K562 (cell line): ENCODE measurements around the gene FAM171A1. TPM values are rescaled to one million over a fixed set of nuclear protein-coding genes. Genes with fewer than 3 reads are reported as not detected.

ENCODE experiments used
- ATAC-seq: fragments of 200-7000 bp; cut with Tn5 transposase; 3 replicates; pipeline ENCODE4 v1.9.1; 2020; ENCODE audit warnings: moderate library complexity
- BruUV-seq: library from RNA; stranded (reverse); fragments of 400-500 nt; replicated peaks from 2 replicates; lab custom pipeline; 2021; lab: Mats Ljungman, UMichigan
- CTCF ChIA-PET: fragments of 300-600 bp; formaldehyde crosslinking; extraction: SDS; loops from one replicate; lab custom pipeline; 2021; ENCODE audit warnings: low intra/inter-chr PET ratio; lab: Yijun Ruan, JAX
- POLR2A ChIA-PET: fragments of 300-600, 350-650 bp; sonication (Branson Sonifier 250); formaldehyde crosslinking; extraction: SDS; loops from one replicate; lab custom pipeline; 2021; ENCODE audit warnings: antibody characterized with exemption, inconsistent platforms; lab: Yijun Ruan, JAX
- DNase-seq, 4 experiments: peaks; one replicate each; pipeline versions ENCODE4 v3.0.0 to v3.0.0-alpha.2; 2011 to 2018; ENCODE audit warnings: low spot score in 3 of 4, mixed read lengths in 3 of 4; ENCODE audit errors: extremely low read depth in 1 of 4
- FAIRE-seq: peaks from 2 replicates; lab custom pipeline; 2011; peaks lifted over from hg19 to GRCh38; lab: Jason Lieb, UNC
- H2AFZ ChIP-seq: 2 replicates; pipeline ENCODE4 v1.6.0; 2011; ENCODE audit warnings: low read depth, low read length, control low read depth, inconsistent platforms
- H3K27ac ChIP-seq: fragments of 200-600 bp; 3 replicates; pipeline ENCODE4 v1.8.0; 2011; ENCODE audit warnings: low read depth, mild to moderate bottlenecking, control low read depth, inconsistent platforms, low read length, moderate library complexity, mixed read lengths; ENCODE audit errors: extremely low read depth
- H3K27me3 ChIP-seq, 2 experiments: fragments of 300-600 bp in 1 of 2; 2 replicates in 1 of 2; 3 replicates in 1 of 2; pipeline versions ENCODE4 v1.6.0 to v1.8.0; 2011; ENCODE audit warnings: inconsistent platforms in 2 of 2, low read length in 2 of 2, mild to moderate bottlenecking in 1 of 2, mixed read lengths in 1 of 2, moderate library complexity in 1 of 2; ENCODE audit not compliant: control insufficient read depth in 2 of 2, insufficient read depth in 2 of 2
- H3K36me3 ChIP-seq: fragments of 300-600 bp; 3 replicates; pipeline ENCODE4 v1.8.0; 2011; ENCODE audit warnings: mild to moderate bottlenecking, low read length, inconsistent platforms; ENCODE audit not compliant: control insufficient read depth, insufficient read depth
- H3K4me1 ChIP-seq, 2 experiments: fragments of 200-600 bp in 1 of 2; replicated peaks in 1 of 2; 2 replicates in 1 of 2; 3 replicates in 1 of 2; pipeline versions ENCODE4 v1.5.1 to v1.8.0; 2011; ENCODE audit warnings: inconsistent platforms in 2 of 2, low read length in 2 of 2, mild to moderate bottlenecking in 1 of 2, mixed read lengths in 1 of 2, moderate library complexity in 1 of 2; ENCODE audit not compliant: control insufficient read depth in 2 of 2, insufficient read depth in 2 of 2
- H3K4me2 ChIP-seq: 2 replicates; pipeline ENCODE4 v1.6.1; 2011; ENCODE audit warnings: low read length, control low read depth, inconsistent platforms, mixed read lengths; ENCODE audit not compliant: insufficient read depth
- H3K4me3 ChIP-seq: fragments of 200-600 bp; sonication (generic), shearing (Covaris generic); 2 replicates; pipeline ENCODE4 v1.5.1; 2016; ENCODE audit warnings: control low read depth, inconsistent platforms
- H3K79me2 ChIP-seq: fragments of 200-600 bp; 3 replicates; pipeline ENCODE4 v1.8.0; 2011; ENCODE audit warnings: low read length, inconsistent platforms; ENCODE audit not compliant: control insufficient read depth, insufficient read depth
- H3K9ac ChIP-seq, 2 experiments: 2 replicates each; pipeline versions ENCODE4 v1.6.0 to v1.6.1; 2011; ENCODE audit warnings: low read depth in 2 of 2, low read length in 2 of 2, control low read depth in 1 of 2, inconsistent platforms in 1 of 2, mild to moderate bottlenecking in 1 of 2, mixed read lengths in 1 of 2; ENCODE audit not compliant: insufficient read depth in 1 of 2
- H3K9me1 ChIP-seq: one replicate; pipeline ENCODE4 v1.6.0; 2011; ENCODE audit warnings: inconsistent platforms, mild to moderate bottlenecking, low read length, moderate library complexity; ENCODE audit not compliant: control insufficient read depth, insufficient read depth
- H3K9me3 ChIP-seq: replicated peaks from 2 replicates; pipeline ENCODE4 v1.5.1; 2011; ENCODE audit warnings: low read depth, low read length, inconsistent platforms; ENCODE audit not compliant: control insufficient read depth, insufficient read depth
- H4K20me1 ChIP-seq: replicated peaks from 2 replicates; pipeline ENCODE4 v1.6.1; 2011; ENCODE audit warnings: low read length, inconsistent platforms, mixed read lengths; ENCODE audit not compliant: control insufficient read depth, insufficient read depth
- CCAR2 ChIP-seq: fragments of 200-400 bp; formaldehyde crosslinking; IDR thresholded peaks from 2 replicates; pipeline ENCODE4 v1.6.1; 2017; ENCODE audit warnings: mild to moderate bottlenecking, low read depth, low read length
- MITF ChIP-seq: IDR thresholded peaks from 2 replicates; pipeline ENCODE4 v1.6.1; 2014; ENCODE audit warnings: antibody characterized with exemption
- NCOA1 ChIP-seq: fragments of 450-650 bp; IDR thresholded peaks from 2 replicates; pipeline ENCODE4 v1.6.1; 2016; ENCODE audit warnings: low read depth
- NELFE ChIP-seq: IDR thresholded peaks from 2 replicates; pipeline ENCODE4 v1.6.1; 2011; ENCODE audit warnings: mild to moderate bottlenecking; ENCODE audit not compliant: insufficient read depth, insufficient read length
- NFYB ChIP-seq: IDR thresholded peaks from 2 replicates; pipeline ENCODE4 v1.6.1; 2011; ENCODE audit warnings: mild to moderate bottlenecking, moderate library complexity; ENCODE audit not compliant: insufficient read length; ENCODE audit errors: extremely low read depth
- RNF2 ChIP-seq: sonication (generic); IDR thresholded peaks from 2 replicates; pipeline ENCODE4 v1.6.1; 2016
- ZFP30 ChIP-seq: fragments of 250-450 bp; sonication (Bioruptor Pico); IDR thresholded peaks from 2 replicates; pipeline ENCODE4 v1.8.0; 2022; ENCODE audit warnings: moderate library complexity, mild to moderate bottlenecking, inconsistent platforms, borderline replicate concordance
- ZKSCAN1 ChIP-seq: fragments of 150-350 bp; IDR thresholded peaks from 2 replicates; pipeline ENCODE4 v1.6.1; 2016; ENCODE audit warnings: low read depth, low read length
- ZNF436 ChIP-seq: fragments of 250-450, 450-650 bp; sonication (Bioruptor Pico); formaldehyde crosslinking; IDR thresholded peaks from 2 replicates; pipeline ENCODE4 v1.7.0; 2020; ENCODE audit warnings: mild to moderate bottlenecking
- ZNF551 ChIP-seq: fragments of 250-450 bp; sonication (Bioruptor Pico); IDR thresholded peaks from 2 replicates; pipeline ENCODE4 v1.5.0; 2021; ENCODE audit warnings: mild to moderate bottlenecking, moderate library complexity
- ZNF589 ChIP-seq: fragments of 200-800 bp; sonication (Bioruptor generic); IDR thresholded peaks from 2 replicates; pipeline ENCODE4 v1.6.1; 2016; ENCODE audit warnings: low read depth, missing genetic modification characterization, missing compliant biosample characterization
- WGBS: fragments of 100-300 bp; shearing (Covaris generic); methylation state at CpG from one replicate; pipeline ENCODE4 v1.1.6; 2016; ENCODE audit warnings: low coverage, mixed read lengths; ENCODE audit not compliant: insufficient coverage; ENCODE audit errors: missing lambda C conversion rate; 5-methylcytosine and 5-hydroxymethylcytosine counted together
- in situ Hi-C: fragments of 300-500 bp; cut with MboI; formaldehyde crosslinking; loops from 4 replicates; pipeline ENCODE4 v1.15.0; 2018; ENCODE audit warnings: inconsistent platforms, mixed read lengths
- intact Hi-C: fragments of 100-400 bp; cut with micrococcal nuclease; formaldehyde crosslinking; loops from 2 replicates; pipeline ENCODE4 v1.14.2; 2022
- polyA plus RNA-seq, 8 experiments: library from polyadenylated mRNA; depleted of rRNA in 4 of 8; stranded (reverse) in 5 of 8; unstranded in 3 of 8; fragments of >200 nt; fragmentation: Nextera tagmentation in 2 of 8; fragmentation: Illumina TruSeq in 1 of 8; extraction: Ambion mirVana in 2 of 8; extraction: Trizol in 1 of 8; gene quantifications; 2 replicates each; pipeline versions ENCODE4 v1.2.1 to v1.2.3, GENCODE V29; 2011 to 2014; ENCODE audit warnings: inconsistent platforms in 1 of 8, missing spikeins in 1 of 8
- total RNA-seq, 7 experiments: library from RNA; depleted of rRNA in 6 of 7; stranded (reverse); fragments of >200 nt in 6 of 7; fragmentation: Illumina TruSeq in 2 of 7; extraction: Trizol in 2 of 7; gene quantifications; 2 replicates each; pipeline versions ENCODE4 v1.2.1 to v1.2.3, GENCODE V29; 2011 to 2021; ENCODE audit warnings: low replicate concordance in 1 of 7
- TF ChIP-seq, protein P1 (sequence below): IDR thresholded peaks from 2 replicates; pipeline ENCODE4 v1.6.1; 2011; ENCODE audit warnings: borderline replicate concordance, low read depth, mild to moderate bottlenecking, moderate library complexity, low read length; ENCODE audit not compliant: insufficient read depth, poor library complexity, severe bottlenecking
- TF ChIP-seq, protein P2 (sequence below): fragments of 250-450 bp; sonication (Bioruptor Pico); IDR thresholded peaks from 2 replicates; pipeline ENCODE4 v1.5.0; 2020; ENCODE audit warnings: mild to moderate bottlenecking, borderline replicate concordance
- TF ChIP-seq, protein P3 (sequence below): sonication (generic); formaldehyde crosslinking; IDR thresholded peaks from 2 replicates; pipeline ENCODE4 v1.8.0; 2022; ENCODE audit warnings: missing genetic modification reagents, mild to moderate bottlenecking, moderate library complexity, borderline replicate concordance

Gene FAM171A1
- total and polyA plus RNA-seq, 9 of the 15 experiments (the other 6 are each of a cell fraction or from before 2014, with no cell fraction given): 0.51 to 8.2 (median 4.8) TPM

DNA sequence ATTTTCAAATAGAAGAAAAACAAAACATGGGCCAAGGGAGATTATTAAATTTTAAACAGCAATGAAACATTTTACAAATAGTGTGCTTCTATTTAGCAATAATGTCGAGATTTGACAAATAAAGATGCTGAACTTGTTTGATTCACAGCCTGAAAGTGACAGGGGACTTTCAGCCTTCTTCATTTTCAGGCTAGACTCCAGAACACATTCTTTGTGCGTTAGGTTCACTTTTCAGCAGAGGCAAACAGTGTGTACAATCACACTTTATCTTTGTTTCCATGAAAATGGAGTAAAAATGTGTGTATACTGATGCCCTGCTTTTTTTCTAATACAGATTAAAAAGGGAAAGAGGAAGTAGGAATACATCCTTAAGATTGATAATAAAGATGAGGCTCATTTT lies 35.6 kb downstream of the FAM171A1 start:
- FAIRE-seq (no peak), DNase-seq (no peak), ATAC-seq (no peak)
- 5% methylated on average over 2 of the region's 2 CpGs for WGBS
- H3K79me2 ChIP-seq: no peaks in the 10 kb centered on the region
- H3K4me3 ChIP-seq: no peak overlapping the region
- intact Hi-C loops: no loop called here
- no peaks in the 10 kb centered on the region for H3K9me1 ChIP-seq
- no peaks in the 10 kb centered on the region for H3K36me3 ChIP-seq
- no peak overlapping the region for H2AFZ ChIP-seq
- CTCF ChIA-PET: no interaction called here
- H3K9me3 ChIP-seq: no peaks in the 10 kb centered on the region; the same call in 1 of the 2 replicates
- H3K4me1 ChIP-seq: no peaks in the 10 kb centered on the region; a peak in 1 of 5 replicates
- BruUV-seq: no TSS peak
- no peak overlapping the region for H3K9ac ChIP-seq
- no peaks in the 10 kb centered on the region; a peak in 1 of 5 replicates for H3K27me3 ChIP-seq
- H3K27ac ChIP-seq: no peak overlapping the region
- H3K4me2 ChIP-seq: no peak overlapping the region
- POLR2A ChIA-PET: interaction anchor here (0.6 to 0.9 kb wide), 2 partner anchors 27 to 210 kb away, joined by 3 to 4 read pairs; no protein-coding TSS in a partner anchor
- in situ Hi-C loops: no loop called here
- no peaks in the 10 kb centered on the region for H4K20me1 ChIP-seq
- no peak for TF ChIP-seq ZNF551 (CRISPR knock-in tag)
- TF ChIP-seq, protein P1, sequence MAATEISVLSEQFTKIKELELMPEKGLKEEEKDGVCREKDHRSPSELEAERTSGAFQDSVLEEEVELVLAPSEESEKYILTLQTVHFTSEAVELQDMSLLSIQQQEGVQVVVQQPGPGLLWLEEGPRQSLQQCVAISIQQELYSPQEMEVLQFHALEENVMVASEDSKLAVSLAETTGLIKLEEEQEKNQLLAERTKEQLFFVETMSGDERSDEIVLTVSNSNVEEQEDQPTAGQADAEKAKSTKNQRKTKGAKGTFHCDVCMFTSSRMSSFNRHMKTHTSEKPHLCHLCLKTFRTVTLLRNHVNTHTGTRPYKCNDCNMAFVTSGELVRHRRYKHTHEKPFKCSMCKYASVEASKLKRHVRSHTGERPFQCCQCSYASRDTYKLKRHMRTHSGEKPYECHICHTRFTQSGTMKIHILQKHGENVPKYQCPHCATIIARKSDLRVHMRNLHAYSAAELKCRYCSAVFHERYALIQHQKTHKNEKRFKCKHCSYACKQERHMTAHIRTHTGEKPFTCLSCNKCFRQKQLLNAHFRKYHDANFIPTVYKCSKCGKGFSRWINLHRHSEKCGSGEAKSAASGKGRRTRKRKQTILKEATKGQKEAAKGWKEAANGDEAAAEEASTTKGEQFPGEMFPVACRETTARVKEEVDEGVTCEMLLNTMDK: no peak
- no peak for TF ChIP-seq RNF2
- TF ChIP-seq, protein P2, sequence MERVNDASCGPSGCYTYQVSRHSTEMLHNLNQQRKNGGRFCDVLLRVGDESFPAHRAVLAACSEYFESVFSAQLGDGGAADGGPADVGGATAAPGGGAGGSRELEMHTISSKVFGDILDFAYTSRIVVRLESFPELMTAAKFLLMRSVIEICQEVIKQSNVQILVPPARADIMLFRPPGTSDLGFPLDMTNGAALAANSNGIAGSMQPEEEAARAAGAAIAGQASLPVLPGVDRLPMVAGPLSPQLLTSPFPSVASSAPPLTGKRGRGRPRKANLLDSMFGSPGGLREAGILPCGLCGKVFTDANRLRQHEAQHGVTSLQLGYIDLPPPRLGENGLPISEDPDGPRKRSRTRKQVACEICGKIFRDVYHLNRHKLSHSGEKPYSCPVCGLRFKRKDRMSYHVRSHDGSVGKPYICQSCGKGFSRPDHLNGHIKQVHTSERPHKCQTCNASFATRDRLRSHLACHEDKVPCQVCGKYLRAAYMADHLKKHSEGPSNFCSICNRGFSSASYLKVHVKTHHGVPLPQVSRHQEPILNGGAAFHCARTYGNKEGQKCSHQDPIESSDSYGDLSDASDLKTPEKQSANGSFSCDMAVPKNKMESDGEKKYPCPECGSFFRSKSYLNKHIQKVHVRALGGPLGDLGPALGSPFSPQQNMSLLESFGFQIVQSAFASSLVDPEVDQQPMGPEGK (CRISPR knock-in tag): no peak
- no peak for TF ChIP-seq ZFP30 (CRISPR knock-in tag)
- no peak for TF ChIP-seq NFYB
- TF ChIP-seq MITF: no peak
- TF ChIP-seq ZNF589 (CRISPR knock-in tag): no peak
- TF ChIP-seq NCOA1: no peak
- no peak for TF ChIP-seq ZNF436
- TF ChIP-seq, protein P3, sequence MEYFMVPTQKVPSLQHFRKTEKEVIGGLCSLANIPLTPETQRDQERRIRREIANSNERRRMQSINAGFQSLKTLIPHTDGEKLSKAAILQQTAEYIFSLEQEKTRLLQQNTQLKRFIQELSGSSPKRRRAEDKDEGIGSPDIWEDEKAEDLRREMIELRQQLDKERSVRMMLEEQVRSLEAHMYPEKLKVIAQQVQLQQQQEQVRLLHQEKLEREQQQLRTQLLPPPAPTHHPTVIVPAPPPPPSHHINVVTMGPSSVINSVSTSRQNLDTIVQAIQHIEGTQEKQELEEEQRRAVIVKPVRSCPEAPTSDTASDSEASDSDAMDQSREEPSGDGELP: no peak
- no peak for TF ChIP-seq ZKSCAN1
- no peak for TF ChIP-seq CCAR2
- no peak for TF ChIP-seq NELFE
